SKM-1 (cell line): ENCODE results near the gene ZBTB7B.
A peak's percentile ranks its signal among the peaks of the same experiment; 100 is the strongest.

Experiments
- DNase-seq: peaks from one replicate; lab custom pipeline; 2025; ENCODE audit not compliant: unreplicated experiment; lab: John Stamatoyannopoulos, UW

ZBTB7B gene

DNA sequence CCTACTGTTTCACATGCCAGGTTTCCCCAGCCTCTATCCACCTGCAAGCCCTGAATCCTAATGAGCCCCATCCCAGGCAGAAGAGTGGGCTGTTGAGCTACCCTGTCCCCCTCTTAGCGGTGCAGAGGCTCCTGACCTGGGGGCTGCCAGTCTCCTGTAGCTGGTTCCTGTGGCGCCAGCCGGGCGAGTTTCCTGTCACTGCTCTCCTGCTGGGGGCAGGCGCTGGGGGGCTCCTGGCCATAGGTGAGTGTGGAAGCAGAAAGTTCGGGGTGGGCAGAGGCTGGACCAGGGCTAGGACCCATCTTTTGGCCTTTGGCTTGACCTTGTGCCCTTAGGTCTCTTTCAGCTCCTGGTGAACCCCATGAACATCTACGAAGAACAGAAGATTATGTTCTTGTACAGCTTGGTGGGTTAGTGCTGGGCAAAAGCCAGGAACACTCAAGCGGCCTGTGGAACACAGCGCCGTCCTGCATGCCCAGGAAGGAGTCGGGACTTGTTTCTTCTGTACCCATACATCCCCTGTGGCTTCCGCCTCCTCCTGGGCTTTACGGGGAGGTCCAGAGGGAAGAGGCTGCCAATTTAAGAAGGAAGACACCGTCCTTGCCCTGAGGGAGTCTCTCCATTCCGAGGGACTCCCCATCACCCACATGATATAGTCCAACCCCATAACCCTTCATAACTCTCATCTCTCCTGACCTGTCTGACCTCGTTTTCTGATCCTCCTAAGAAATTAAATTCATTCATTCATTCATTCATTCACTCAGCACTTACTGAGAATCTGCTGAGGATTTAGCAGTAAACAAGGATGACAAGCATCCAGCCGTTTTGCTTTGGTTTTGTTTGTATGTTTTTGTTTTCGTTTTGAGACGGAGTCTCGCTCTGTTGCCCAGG, 32.0 kb downstream of the ZBTB7B start:
- no peak for DNase-seq

DNA sequence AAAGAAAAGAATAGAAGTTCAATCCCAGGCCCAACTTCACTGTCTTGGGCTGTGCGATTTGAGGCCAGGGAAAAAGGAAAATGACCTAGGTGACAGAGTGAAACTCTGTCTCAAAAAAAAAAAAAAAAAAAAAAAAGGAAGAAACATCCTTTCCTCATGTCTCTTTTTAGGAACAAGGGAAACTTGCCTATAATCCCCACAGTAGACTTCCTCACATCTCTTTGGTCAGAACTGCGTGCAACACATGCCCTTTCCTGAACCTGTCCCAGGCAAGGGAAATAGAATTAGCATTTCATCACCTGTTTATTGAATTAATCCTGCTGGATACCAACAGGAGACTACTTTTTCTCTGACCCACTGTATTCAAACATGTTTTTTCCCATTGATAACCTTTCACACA, 33.3 kb downstream of the ZBTB7B start:
- no peak for DNase-seq

DNA sequence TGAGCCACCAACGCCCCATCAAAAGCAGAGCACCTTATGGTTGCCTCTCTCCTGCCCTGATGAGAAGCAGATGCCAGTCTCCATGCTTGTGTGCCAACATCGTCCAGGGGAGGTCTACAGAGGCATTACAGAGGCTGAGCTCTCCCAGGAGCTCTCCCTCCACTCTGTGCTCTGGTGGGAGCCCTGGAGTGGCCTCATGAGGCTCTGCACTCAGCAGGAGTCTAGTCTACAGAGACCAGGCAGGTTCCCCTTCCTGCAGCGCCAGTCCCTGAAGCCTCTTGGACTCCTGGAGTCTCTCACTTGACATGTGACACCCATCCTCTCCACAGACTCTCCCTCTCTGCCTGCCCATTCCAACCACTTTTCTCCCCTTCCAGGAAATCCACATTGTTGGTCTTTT, 34.4 kb downstream of the ZBTB7B start:
- DNase-seq: no peak

DNA sequence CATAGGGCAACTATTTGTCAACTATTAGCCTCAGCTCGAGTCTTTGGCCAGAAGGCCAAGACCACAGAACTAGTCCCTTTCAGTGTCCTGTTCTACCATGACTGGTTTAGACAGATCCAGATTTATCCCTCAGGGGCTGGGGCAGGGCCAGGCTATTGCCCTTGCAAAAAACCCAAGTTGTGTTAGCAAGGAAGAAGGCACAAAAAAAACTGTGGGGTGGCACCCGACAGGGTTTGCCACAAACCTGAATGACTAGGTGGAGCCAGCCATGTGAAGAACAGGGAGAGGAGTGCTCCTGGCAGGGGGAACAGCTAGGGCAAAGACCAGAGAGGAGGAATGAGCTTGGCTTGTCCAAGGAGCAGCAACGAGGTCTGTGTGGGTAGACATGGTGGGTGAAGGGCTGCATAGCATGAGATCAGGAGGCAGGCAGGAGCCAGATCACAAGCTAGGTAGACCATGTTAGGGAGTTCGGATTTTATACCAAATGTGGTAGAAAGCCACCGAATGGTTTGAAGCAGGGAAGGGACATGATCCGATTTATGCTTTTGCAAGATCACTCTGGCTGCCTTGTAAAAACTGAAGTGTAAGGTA, 35.3 kb downstream of the ZBTB7B start:
- no peak for DNase-seq

DNA sequence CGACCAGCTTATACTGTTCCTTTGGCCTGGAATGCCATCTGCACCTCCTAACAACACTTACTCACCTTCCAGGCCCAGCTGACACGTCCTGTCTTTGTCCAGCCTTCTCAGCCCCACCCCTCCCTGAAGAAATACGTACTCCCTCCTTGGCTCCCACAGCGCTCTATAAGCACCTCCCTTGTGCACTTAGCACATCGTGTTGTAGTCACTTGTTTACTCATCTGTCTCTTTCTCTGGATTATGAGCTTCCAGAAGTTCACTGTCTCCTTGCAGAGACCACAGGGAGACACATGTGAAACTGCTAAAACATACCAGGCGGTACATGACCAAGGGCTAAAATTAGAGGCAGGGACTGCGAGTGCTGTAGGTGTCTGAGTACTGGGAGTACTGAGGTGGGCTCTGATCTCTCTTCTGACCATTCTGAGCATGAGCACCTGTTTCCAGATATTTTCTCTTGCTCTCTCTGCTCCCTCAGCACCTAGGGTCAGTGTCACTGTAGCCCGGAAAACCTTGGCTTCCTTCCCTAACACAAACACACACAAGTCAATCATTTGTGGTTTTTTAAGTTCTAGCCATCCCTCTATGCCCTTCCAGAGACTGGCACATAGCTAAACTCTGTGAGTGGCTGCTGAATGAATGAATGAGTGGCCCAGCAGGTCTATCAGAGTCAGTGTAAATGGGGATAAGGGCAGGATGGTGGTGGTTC, 36.2 kb downstream of the ZBTB7B start:
- DNase-seq: no peak

DNA sequence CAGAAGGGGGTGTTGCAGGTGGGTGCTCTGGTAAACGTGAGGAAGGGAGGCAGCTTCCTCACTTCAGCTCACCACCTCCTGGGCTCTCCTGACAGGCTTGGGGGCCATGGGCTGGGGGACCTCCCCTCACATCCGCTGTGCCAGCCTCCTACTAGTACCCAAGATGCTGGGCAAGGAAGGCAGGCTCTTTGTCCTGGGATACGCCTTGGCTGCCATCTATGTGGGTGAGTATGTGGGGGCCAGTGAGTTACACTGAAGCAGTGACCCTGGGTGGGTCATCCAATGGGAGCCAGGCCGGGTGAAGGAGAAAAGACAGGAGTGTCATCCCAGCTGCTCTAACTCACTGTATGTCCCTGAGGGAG, 36.7 kb downstream of the ZBTB7B start:
- DNase-seq: no peak

DNA sequence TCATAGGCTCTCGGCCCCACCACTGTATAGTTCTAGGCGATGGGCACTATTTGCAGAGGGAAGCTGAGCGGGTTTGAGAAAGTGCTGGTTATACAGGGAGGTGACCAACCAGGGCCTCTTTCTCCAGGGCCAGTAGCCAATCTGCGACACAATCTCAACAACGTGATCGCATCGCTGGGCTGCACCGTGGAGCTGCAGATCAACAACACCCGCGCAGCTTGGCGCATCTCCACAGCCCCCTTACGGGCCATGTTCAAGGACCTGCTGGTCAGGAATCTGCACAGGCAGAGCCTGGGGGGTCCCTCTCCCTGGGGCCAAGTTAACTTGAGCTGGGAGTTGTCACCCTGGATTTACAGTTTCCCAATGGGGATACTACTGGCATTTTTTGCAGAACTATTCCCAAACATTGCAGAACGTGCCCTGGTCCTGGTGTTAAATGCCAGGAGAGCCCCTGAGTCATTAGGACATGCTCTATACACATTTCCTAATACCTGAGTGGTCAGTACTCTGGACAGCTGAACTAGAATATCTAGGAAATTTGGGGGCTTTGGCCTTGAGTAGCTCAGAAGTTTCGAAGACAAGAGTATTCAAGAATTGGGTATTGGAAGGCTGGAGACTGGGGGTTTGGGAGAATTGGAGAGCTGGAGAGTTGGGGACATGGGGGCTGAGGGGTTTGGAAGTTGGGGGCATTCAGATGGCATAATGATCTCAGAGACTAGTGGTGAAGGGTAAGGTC, 37.9 kb downstream of the ZBTB7B start:
- no peak for DNase-seq

DNA sequence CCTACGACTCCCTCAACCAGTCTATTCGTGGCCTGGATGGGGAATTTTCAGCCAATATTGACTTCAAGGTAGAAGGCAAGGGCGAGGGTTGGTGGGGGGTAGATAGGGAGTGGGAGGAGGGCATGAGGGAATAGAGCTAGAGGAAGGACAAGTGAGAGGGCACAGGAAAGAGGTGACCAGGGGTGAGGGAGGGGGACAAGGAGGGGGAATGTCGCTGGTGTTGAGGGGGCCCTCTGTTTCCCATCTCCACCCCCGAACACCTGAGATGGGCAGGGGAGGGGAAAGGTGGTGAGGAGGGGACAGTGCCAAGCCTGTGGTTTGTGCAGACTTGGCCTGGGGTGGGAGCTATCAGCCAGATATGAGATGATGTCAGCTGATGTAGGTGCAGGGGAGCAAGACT, 40.2 kb downstream of the ZBTB7B start:
- DNase-seq: no peak

DNA sequence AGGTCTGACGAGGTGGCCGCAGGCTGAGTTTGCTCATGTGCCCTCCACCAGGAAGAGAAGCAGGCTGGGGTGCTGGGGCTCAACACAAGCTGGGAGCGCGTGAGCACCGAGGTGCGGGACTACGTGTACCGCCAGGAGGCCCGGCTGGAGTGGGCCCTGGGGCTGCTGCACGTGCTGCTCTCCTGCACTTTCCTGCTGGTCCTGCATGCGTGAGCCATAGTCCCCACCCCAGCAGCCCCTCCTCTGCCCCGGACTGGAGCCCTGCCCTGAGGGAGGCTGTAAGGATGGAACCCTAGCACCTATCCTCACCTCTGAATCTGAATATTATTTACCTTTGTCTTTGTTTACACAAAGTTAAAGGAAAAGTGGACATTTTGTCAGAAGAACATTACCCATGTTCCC, 40.7 kb downstream of the ZBTB7B start:
- DNase-seq: no peak

DNA sequence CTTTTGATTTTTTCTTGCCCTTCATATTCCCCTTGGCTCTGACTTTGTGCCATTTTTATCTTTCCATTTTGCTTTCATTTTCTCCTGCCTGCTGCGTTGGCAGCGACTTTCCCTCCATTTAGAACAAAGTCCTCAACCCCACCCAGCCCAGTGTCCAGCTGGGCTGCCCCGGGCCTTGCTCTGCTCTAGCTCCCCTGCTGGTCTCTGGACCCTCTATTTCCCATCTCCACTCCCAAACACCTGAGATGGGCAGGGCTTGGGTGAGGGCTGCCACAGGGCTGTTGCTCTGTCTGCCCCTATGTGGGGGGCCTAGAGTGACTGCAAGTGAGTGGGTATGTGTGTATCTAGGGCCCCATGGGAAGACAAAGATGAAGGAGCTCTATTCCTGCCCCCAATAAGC, 41.2 kb downstream of the ZBTB7B start:
- no peak for DNase-seq

DNA sequence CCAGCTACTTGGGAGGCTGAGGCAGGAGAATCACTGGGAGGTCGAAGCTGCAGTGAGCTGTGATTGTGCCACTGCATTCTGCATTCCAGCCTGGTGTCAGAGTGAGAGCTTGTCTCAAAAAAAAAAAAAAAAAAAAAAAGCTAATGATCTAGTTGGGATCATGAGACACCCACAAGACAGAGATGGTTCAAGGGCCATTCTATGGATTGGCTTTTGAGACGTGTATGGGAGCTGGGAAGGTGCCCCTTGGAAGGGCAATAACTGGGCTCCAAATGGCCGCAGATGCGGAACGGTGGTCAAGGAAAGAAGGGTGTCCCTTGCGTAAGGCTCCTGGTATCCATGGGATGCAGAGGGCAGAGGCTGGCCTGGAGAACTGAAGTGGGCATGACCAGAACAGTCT, 41.8 kb downstream of the ZBTB7B start:
- no peak for DNase-seq

DNA sequence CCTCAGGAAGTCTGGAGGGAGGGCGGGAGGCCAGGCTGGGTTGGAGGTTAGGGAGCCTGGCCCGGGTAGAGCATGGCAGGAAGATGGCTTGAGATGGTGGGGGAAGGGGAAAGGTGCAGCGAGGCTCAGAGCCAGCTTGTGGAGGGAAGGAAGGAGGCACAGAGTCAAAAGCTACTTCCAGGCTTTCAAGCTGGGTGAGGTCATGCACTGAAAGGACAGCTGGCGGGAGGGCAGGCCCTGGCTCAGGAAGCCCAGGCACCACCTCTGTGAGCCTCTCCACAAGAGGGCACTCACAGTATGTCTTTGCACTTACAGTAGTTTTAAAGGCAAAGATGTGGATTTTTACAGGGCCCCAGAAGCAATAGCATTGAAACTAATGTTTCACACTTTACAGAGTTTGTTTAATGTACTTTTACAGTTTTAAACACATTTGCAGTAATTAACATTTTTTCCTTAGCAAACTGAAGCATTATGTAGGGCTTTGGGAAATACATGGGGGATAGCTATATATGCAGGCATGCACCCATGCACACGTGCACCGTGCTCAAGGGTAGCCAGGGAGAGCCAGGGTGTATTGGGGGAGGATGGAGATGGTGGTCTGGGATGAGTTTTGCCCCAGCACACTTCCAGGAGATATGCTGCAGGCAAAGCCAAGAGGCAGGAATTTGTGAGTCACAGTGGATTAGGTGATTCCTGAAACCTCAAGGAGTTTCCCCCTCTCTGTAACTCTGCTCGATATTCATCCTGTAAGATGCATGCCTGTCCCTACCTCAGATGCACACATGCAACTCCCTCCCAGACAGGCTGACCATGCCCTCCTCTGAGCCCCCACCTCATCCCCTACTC, 42.4 kb downstream of the ZBTB7B start:
- DNase-seq: peak; percentile 87

DNA sequence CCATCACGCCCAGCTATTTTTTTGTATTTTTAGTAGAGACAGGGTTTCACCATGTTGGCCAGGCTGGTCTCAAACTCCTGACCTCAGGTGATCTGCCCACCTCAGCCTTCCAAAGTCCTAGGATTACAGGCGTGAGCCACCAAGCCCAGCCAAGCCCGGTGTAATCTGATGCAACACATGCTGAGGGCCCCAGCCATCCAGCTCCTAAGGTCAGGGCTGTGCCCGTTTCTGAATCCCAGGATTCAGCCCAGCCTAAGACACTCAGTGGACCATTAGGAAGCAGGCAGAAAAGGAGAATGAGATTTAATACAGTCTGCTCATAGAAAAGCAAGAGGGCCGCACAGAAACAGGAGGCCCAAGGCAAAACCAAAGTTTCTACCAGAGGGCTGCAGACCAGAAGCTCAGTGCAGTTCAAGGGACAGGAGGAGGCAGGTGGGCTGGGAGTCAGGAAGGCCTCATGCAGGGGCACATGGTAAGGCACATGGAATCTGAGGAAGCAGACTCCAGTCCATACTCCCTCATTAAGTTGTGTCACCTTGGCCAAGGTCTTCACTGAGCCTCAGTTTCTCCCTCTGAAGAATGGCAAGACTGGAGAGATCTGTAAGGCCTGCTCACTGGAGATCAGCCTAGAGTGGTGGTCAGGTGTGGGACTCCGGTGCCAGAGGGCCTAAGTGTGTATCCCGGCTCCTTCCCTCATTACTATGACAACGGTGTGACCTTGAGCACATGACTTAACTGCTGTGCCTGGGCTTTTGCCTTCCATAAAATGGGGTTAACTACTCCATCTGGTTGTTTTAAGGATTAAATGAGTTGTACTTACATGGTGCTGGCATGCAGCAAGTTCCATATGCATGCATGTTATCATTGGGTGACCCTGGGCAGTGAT, 46.1 kb downstream of the ZBTB7B start:
- no peak for DNase-seq

DNA sequence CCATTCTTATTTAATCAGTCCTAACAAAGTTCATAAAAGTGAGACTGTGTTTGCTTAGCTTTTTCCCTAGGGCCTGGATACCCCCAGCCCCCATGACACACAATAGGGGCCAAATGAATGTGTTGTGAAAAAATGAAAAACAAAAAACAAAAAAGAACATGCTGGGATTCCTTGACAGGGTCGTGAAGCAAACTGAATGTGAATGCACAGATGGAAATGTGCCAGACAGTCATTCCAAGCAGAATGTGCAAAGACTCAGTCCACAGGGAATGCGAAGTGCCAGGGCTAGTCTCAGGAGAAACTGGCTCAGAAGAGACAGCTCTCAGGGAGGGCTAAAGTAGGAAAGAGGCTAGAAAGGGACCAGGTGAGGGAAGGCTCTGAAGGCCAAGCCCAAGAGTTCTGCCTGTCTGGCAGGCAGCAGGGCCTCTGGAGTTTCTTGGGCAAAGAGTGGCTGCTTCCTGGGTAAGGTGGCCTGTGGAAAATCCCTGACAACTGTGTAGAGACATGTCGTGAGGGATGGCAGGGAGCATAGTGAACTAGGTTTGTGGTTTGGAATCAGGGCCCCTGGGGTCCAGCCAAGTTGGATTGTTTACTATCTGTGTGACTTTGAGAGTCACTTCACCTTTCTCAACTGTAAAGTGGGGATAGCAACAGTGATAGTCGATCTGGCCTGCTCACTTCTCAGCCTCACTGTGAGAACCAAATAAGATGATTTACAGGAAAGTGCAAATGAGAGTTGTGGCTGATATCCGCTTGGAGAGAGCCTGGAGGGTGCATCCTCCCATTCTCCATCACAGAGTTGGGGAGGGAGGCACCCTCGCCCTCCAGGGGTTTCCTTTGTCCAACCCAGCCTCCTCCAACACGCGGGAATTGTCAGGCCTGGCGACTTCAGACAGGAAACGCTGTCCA, 47.3 kb downstream of the ZBTB7B start:
- no peak for DNase-seq

DNA sequence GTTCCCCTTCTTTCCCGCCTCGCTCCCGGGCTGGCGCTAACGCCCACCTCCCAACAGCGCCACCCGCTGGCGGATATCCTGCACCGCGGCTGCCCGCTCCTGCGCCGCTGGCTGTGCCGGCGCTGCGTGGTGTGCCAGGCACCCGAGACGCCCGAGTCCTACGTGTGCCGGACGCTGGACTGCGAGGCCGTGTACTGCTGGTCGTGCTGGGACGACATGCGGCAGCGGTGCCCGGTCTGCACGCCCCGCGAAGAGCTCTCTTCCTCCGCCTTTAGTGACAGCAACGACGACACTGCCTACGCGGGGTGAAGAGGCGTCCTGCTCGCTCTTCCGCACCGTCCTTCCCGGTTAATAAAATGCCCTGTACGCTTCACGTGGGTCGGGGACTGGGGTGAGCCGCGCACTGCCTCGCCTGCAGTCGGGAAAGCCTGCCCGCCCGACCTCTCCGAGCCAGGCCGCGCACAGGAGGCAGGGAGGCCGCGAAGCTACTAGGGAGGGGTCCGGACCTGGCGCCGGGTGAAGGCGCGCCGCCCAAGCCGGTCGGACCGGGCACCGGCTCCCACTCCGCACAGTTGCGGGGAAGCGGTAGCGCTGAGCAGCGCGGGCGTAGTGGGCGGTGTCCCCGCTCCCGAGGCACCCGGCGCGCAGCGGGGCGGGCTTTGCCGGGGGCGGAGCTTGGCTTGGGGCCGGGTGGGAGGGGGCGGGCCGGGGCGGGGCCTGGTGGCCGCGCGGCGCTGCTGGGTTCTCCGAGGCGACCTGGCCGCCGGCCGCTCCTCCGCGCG, 48.1 kb downstream of the ZBTB7B start, which contains the start of gene ADAM15:
ADAM15 (plus strand) TSS at position 757 of the 782 bp plus-strand sequence. CDS start 71 bp downstream, outside the sequence.
- DNase-seq: peak; percentile 90

DNA sequence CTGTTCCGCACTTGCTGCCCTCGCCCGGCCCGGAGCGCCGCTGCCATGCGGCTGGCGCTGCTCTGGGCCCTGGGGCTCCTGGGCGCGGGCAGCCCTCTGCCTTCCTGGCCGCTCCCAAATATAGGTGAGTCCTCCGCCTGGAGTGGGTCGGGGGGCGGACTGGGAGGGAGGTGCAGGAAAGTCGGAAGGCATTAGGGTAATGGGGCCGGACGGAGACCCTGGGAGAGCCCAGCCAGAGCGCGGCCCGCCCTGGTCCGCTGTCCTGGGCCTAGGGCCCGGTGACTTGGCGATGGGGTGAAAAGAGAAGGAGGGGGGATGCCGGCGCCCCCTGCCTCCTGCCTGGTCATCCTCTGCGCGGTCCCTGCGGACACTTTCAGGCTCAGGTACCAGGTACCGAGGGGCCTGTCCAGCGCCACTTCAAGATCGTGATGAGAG, 48.8 kb downstream of the ZBTB7B start:
- no peak for DNase-seq

DNA sequence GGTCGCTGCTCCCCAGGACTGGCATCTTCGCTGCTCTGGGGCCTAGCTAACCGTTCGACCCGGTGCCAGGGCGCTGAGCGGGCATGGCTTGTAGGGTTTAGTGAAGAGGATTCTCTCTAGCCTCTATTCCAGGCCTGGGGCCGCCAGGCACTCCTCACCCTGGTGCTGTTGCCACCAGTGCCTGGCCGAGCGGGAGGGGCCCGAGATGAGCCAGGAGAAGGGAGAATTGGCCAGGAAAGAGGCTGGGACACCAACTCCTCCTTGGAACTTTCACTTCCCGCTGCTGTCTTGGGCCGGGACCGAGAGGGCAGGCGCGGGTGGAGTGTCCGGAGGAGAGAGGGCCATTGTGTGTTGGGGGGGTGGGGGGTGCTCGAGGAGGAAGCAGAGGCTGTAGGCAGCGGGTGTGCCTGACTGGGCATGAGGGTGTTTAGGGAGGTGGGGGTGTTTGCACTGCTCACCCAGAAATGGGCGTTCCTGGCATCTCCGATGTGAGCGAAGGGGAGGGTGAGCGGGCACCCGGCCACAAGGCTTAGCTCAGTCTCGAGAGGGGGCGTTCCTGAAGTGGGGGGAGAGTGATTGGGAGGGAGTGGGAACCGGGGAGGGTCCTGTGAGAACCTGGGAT, 49.3 kb downstream of the ZBTB7B start:
- DNase-seq: peak; percentile 29
